Kidney (tissue), 14 donors: ENCODE measurements around the gene RNF38. TPM values are rescaled to one million over a fixed set of nuclear protein-coding genes. Genes with fewer than 3 reads are reported as not detected.

ENCODE experiments used
- DNase-seq, 5 donors: peaks; one replicate each; pipeline ENCODE4 v3.0.0-alpha.2; 2013 to 2020
- FAIRE-seq: peaks from 2 replicates; lab custom pipeline; 2012; peaks lifted over from hg19 to GRCh38; lab: Jason Lieb, UNC
- H3K27ac ChIP-seq, 2 donors: one replicate each; pipeline ENCODE4 v1.7.0; 2013; ENCODE audit warnings: low read depth in 2 of 2, low read length in 2 of 2, inconsistent platforms in 1 of 2
- H3K27me3 ChIP-seq: one replicate; pipeline ENCODE4 v1.7.1; 2013; ENCODE audit warnings: low read length, inconsistent platforms; ENCODE audit not compliant: control insufficient read depth, insufficient read depth
- H3K36me3 ChIP-seq, 3 donors: one replicate each; pipeline versions ENCODE4 v1.7.0 to v1.7.1; 2013; ENCODE audit warnings: low read length in 3 of 3, control low read depth in 1 of 3, inconsistent platforms in 1 of 3; ENCODE audit not compliant: insufficient read depth in 3 of 3, control insufficient read depth in 2 of 3
- H3K4me1 ChIP-seq, 3 donors: one replicate each; pipeline versions ENCODE4 v1.7.0 to v1.7.1; 2013; ENCODE audit warnings: low read length in 3 of 3, inconsistent platforms in 1 of 3, low read depth in 1 of 3; ENCODE audit not compliant: control insufficient read depth in 2 of 3, insufficient read depth in 2 of 3
- H3K4me3 ChIP-seq, 3 donors: one replicate each; pipeline versions ENCODE4 v1.7.0 to v1.8.1; 2013; ENCODE audit warnings: low read length in 3 of 3, control low read depth in 1 of 3, inconsistent platforms in 1 of 3
- H3K9ac ChIP-seq, 3 donors: one replicate each; pipeline versions ENCODE4 v1.7.0 to v1.7.1; 2013; ENCODE audit warnings: low read length in 3 of 3, control low read depth in 1 of 3, inconsistent platforms in 1 of 3
- H3K9me3 ChIP-seq, 3 donors: one replicate each; pipeline versions ENCODE4 v1.7.0 to v1.7.1; 2013; ENCODE audit warnings: low read length in 3 of 3, control low read depth in 1 of 3, inconsistent platforms in 1 of 3; ENCODE audit not compliant: control insufficient read depth in 2 of 3, insufficient read depth in 1 of 3
- intact Hi-C: fragments of 100-400 bp; cut with DNase I; formaldehyde crosslinking; loops from one replicate; pipeline ENCODE4 v1.11.1; 2022
- polyA plus RNA-seq: library from polyadenylated mRNA; stranded (reverse); fragments of 350-450 nt; fragmentation: Illumina TruSeq; extraction: RNeasy Lipid Tissue Mini Kit (QIAGEN cat#74804); gene quantifications from one replicate; pipeline ENCODE4 v1.2.3, GENCODE V29; 2014; ENCODE audit warnings: low read depth, low replicate concordance; ENCODE audit not compliant: insufficient read depth
- total RNA-seq: library from RNA; stranded (reverse); fragmentation: NEBNext Ultra II Directional; extraction: Animal tissue kit (Norgen Biotek cat#: 25700); gene quantifications from one replicate; pipeline ENCODE4 v1.2.1, GENCODE V29; 2021
- TF ChIP-seq, protein P1 (sequence below): IDR thresholded peaks from 3 replicates; pipeline ENCODE4 v1.5.1; 2012; ENCODE audit warnings: mild to moderate bottlenecking, moderate library complexity, borderline replicate concordance; ENCODE audit not compliant: insufficient read depth; ENCODE audit errors: extremely low read depth
- donor health status: control.
- donor health status: control.
- donor health status: control.
- donor health status: control.
- donor health status: control.
- donor health status: DM: yes; HTN: yes; CAD: no.
- donor health status: Normal renal cell carcinoma (clear cell type).

The RNF38 gene
- total and polyA plus RNA-seq, 2 donors from 2014 or later: 10.7 to 48.3 TPM

GRCh38 chr9:36337865-36338264, 62.2 kb downstream of the RNF38 start:
- no peak overlapping the region for H3K27ac ChIP-seq
- peaks cover 13 to 42% (median 18%) of the 10 kb centered on the region in 3 donors for H3K36me3 ChIP-seq
- H3K9me3 ChIP-seq: no peaks in the 10 kb centered on the region
- no peak for FAIRE-seq
- no peaks in the 10 kb centered on the region for H3K27me3 ChIP-seq
- H3K9ac ChIP-seq: no peak overlapping the region
- no peak for DNase-seq
- TF ChIP-seq, protein P1, sequence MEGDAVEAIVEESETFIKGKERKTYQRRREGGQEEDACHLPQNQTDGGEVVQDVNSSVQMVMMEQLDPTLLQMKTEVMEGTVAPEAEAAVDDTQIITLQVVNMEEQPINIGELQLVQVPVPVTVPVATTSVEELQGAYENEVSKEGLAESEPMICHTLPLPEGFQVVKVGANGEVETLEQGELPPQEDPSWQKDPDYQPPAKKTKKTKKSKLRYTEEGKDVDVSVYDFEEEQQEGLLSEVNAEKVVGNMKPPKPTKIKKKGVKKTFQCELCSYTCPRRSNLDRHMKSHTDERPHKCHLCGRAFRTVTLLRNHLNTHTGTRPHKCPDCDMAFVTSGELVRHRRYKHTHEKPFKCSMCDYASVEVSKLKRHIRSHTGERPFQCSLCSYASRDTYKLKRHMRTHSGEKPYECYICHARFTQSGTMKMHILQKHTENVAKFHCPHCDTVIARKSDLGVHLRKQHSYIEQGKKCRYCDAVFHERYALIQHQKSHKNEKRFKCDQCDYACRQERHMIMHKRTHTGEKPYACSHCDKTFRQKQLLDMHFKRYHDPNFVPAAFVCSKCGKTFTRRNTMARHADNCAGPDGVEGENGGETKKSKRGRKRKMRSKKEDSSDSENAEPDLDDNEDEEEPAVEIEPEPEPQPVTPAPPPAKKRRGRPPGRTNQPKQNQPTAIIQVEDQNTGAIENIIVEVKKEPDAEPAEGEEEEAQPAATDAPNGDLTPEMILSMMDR: no peak
- H3K4me1 ChIP-seq: no peaks in the 10 kb centered on the region
- intact Hi-C loops: no loop called here
- no peak overlapping the region for H3K4me3 ChIP-seq

DNA sequence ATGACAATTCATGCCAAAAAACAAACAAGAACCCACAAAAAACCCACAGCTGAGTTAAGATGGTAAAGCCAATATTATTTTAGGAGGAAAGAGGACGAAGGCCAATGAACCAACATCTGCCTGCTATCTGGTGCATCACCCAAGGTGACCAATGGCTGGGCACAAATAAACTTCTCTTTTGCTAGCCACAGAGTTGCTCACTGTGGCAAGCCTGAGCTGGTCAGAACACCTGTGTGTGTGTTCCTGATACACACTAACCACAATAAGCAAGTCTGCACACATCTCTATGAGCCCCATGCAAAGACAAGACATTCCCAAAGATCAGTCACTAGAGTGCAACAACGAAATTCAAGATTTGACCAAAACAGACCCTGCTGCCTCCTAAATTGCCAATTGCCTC, 63.1 kb downstream of the RNF38 start:
- Histone ChIP-seq H3K4me1 (no peaks in the 10 kb centered on the region), H3K27me3 (no peaks in the 10 kb centered on the region), H3K4me3 (no peak overlapping the region), H3K9me3 (no peaks in the 10 kb centered on the region), H3K27ac (no peak overlapping the region), H3K36me3 (peaks cover 9 to 39% (median 16%) of the 10 kb centered on the region in 3 donors), H3K9ac (no peak overlapping the region)
- TF ChIP-seq, protein P1: no peak
- FAIRE-seq (no peak), DNase-seq (no peak)
- intact Hi-C loops: no loop called here

DNA sequence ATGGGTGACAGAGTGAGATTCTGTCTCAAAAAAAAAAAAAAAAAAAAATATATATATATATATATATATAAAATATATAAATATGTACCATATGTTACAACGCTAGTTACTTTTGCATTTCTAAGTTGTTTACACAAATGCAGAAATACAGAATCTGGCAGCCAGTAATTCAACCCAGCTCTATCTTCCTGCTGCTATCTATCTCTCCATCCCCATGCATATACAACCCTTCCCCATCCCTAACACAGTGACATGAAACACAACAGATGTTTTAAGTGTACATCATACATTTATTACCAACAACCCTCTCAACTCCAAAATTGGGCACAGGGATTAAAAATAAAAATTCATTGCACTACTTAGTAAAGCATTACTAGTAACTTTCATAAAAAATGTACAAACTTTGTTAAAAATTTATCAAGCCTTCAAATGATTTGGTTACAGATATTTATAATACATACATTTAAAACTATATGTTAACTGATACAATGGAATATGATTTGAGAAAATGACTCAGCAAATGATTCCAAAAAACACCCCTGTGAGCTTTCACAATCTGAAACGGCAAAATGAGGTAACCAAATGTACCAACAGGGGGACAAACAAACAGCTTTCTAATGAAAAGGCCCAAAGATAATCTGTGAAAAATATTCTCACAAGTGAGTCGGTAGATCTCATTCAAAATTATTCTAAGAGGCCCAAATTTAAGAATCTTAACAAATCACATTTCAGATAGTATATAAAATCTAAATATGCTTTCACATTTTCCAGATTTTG, 63.8 kb downstream of the RNF38 start:
- H3K9me3 ChIP-seq: no peaks in the 10 kb centered on the region
- DNase-seq (no peak), FAIRE-seq (no peak)
- TF ChIP-seq, protein P1: no peak
- H3K36me3 ChIP-seq: peaks cover 9 to 36% (median 13%) of the 10 kb centered on the region in 3 donors
- no peaks in the 10 kb centered on the region for H3K27me3 ChIP-seq
- no peaks in the 10 kb centered on the region for H3K4me1 ChIP-seq
- intact Hi-C loops: no loop called here
- H3K9ac ChIP-seq: no peak overlapping the region
- no peak overlapping the region for H3K4me3 ChIP-seq
- H3K27ac ChIP-seq: no peak overlapping the region
